H9 (cell line): ENCODE measurements around the gene SMC5. TPM values are rescaled to one million over a fixed set of nuclear protein-coding genes. Genes with fewer than 3 reads are reported as not detected.

ENCODE experiments used
- DNase-seq: peaks from one replicate; pipeline ENCODE4 v3.0.0-alpha.2; 2017
- H2AFZ ChIP-seq: one replicate; pipeline ENCODE4 v1.6.1; 2013; ENCODE audit warnings: mild to moderate bottlenecking, low read length, control low read depth, moderate library complexity
- H2AK5ac ChIP-seq: 2 replicates; pipeline ENCODE4 v1.6.1; 2013; ENCODE audit warnings: low read length, control low read depth, mixed read lengths; ENCODE audit not compliant: insufficient read length
- H2BK120ac ChIP-seq: one replicate; pipeline ENCODE4 v1.6.1; 2013; ENCODE audit warnings: low read depth, mild to moderate bottlenecking, low read length, control low read depth, inconsistent platforms; ENCODE audit not compliant: poor library complexity, severe bottlenecking
- H2BK12ac ChIP-seq: 2 replicates; pipeline ENCODE4 v1.6.1; 2013; ENCODE audit warnings: low read length, control low read depth, mixed read lengths, low read depth; ENCODE audit not compliant: insufficient read length
- H2BK15ac ChIP-seq: 2 replicates; pipeline ENCODE4 v1.6.1; 2013; ENCODE audit warnings: low read depth, low read length, control low read depth
- H2BK20ac ChIP-seq: one replicate; pipeline ENCODE4 v1.6.1; 2013; ENCODE audit warnings: low read depth, mild to moderate bottlenecking, low read length, control low read depth, inconsistent platforms; ENCODE audit not compliant: poor library complexity, severe bottlenecking
- H2BK5ac ChIP-seq: 2 replicates; pipeline ENCODE4 v1.6.1; 2013; ENCODE audit warnings: low read length, control low read depth, mixed read lengths; ENCODE audit not compliant: insufficient read length
- H3K14ac ChIP-seq: 2 replicates; pipeline ENCODE4 v1.6.1; 2013; ENCODE audit warnings: low read length, control low read depth; ENCODE audit not compliant: insufficient read depth
- H3K18ac ChIP-seq: 2 replicates; pipeline ENCODE4 v1.6.1; 2013; ENCODE audit warnings: low read depth, mild to moderate bottlenecking, mixed read lengths, low read length, control low read depth; ENCODE audit not compliant: insufficient read length
- H3K23ac ChIP-seq: 2 replicates; pipeline ENCODE4 v1.6.1; 2013; ENCODE audit warnings: low read length, control low read depth, mixed read lengths, low read depth; ENCODE audit not compliant: insufficient read length
- H3K23me2 ChIP-seq: 2 replicates; pipeline ENCODE4 v1.6.1; 2013; ENCODE audit warnings: low read depth, mild to moderate bottlenecking, mixed read lengths, low read length, control low read depth; ENCODE audit not compliant: insufficient read length, poor library complexity, severe bottlenecking
- H3K27ac ChIP-seq: 2 replicates; pipeline ENCODE4 v1.5.1; 2013; ENCODE audit warnings: low read length, control low read depth, mixed read lengths, low read depth; ENCODE audit not compliant: insufficient read length
- H3K27me3 ChIP-seq: 2 replicates; pipeline ENCODE4 v1.6.1; 2013; ENCODE audit warnings: low read length, control low read depth, inconsistent platforms; ENCODE audit not compliant: insufficient read depth
- H3K4ac ChIP-seq: 2 replicates; pipeline ENCODE4 v1.6.1; 2013; ENCODE audit warnings: low read depth, mild to moderate bottlenecking, control low read depth, inconsistent platforms, low read length, moderate library complexity
- H3K4me1 ChIP-seq: 2 replicates; pipeline ENCODE4 v1.6.1; 2013; ENCODE audit warnings: low read length, control low read depth, inconsistent platforms; ENCODE audit not compliant: insufficient read depth
- H3K4me2 ChIP-seq: 2 replicates; pipeline ENCODE4 v1.6.1; 2013; ENCODE audit warnings: low read length, control low read depth, mixed read lengths; ENCODE audit not compliant: insufficient read length, insufficient read depth
- H3K56ac ChIP-seq: 2 replicates; pipeline ENCODE4 v1.6.1; 2013; ENCODE audit warnings: low read depth, mild to moderate bottlenecking, mixed read lengths, low read length, control low read depth; ENCODE audit not compliant: insufficient read length
- H3K79me1 ChIP-seq: 2 replicates; pipeline ENCODE4 v1.6.1; 2013; ENCODE audit warnings: low read depth, mild to moderate bottlenecking, moderate library complexity, low read length, control low read depth, inconsistent platforms; ENCODE audit not compliant: insufficient read depth, poor library complexity, severe bottlenecking
- H3K79me2 ChIP-seq: 2 replicates; pipeline ENCODE4 v1.6.1; 2013; ENCODE audit warnings: low read length, control low read depth, inconsistent platforms; ENCODE audit not compliant: insufficient read depth
- H3K9ac ChIP-seq: 2 replicates; pipeline ENCODE4 v1.6.1; 2013; ENCODE audit warnings: low read length, control low read depth, mixed read lengths; ENCODE audit not compliant: insufficient read length; ENCODE audit errors: extremely low read depth
- H3K9me3 ChIP-seq: one replicate; pipeline ENCODE4 v1.6.1; 2013; ENCODE audit warnings: low read depth, low read length, inconsistent platforms; ENCODE audit not compliant: control insufficient read depth
- H3T11ph ChIP-seq: one replicate; pipeline ENCODE4 v1.6.1; 2013; ENCODE audit warnings: mild to moderate bottlenecking, low read length, control low read depth, inconsistent platforms
- H4K20me1 ChIP-seq: one replicate; pipeline ENCODE4 v1.6.1; 2013; ENCODE audit not compliant: control insufficient read depth, insufficient read length, insufficient read depth
- H4K5ac ChIP-seq: 2 replicates; pipeline ENCODE4 v1.6.1; 2013; ENCODE audit warnings: low read depth, mild to moderate bottlenecking, mixed read lengths, low read length, control low read depth; ENCODE audit not compliant: insufficient read length
- H4K8ac ChIP-seq: replicated peaks from 2 replicates; pipeline ENCODE4 v1.6.1; 2013; ENCODE audit warnings: low read length, control low read depth, mixed read lengths, low read depth; ENCODE audit not compliant: insufficient read length
- H4K91ac ChIP-seq: 2 replicates; pipeline ENCODE4 v1.6.1; 2013; ENCODE audit warnings: low read depth, mild to moderate bottlenecking, moderate library complexity, mixed read lengths, low read length, control low read depth; ENCODE audit not compliant: insufficient read length
- H3K27ac Mint-ChIP-seq, 3 experiments: 2 replicates in 2 of 3; 3 replicates in 1 of 3; pipeline ENCODE4 v1.8.0; 2020 to 2021; ENCODE audit warnings: mixed read lengths in 3 of 3, mild to moderate bottlenecking in 1 of 3, moderate library complexity in 1 of 3
- H3K27me3 Mint-ChIP-seq: 2 replicates; pipeline ENCODE4 v1.8.0; 2021; ENCODE audit warnings: low read depth, mild to moderate bottlenecking, moderate library complexity, mixed read lengths
- H3K36me3 Mint-ChIP-seq, 3 experiments: 2 replicates in 2 of 3; 3 replicates in 1 of 3; pipeline ENCODE4 v1.8.0; 2020 to 2021; ENCODE audit warnings: low read depth in 3 of 3, mixed read lengths in 3 of 3; ENCODE audit not compliant: insufficient read depth in 1 of 3
- H3K4me1 Mint-ChIP-seq, 2 experiments: 2 replicates each; pipeline ENCODE4 v1.8.0; 2020; ENCODE audit warnings: mixed read lengths in 2 of 2
- H3K4me3 Mint-ChIP-seq, 2 experiments: 2 replicates in 1 of 2; 3 replicates in 1 of 2; pipeline ENCODE4 v1.8.0; 2020 to 2021; ENCODE audit warnings: mild to moderate bottlenecking in 2 of 2, mixed read lengths in 2 of 2, moderate library complexity in 1 of 2
- H3K9me3 Mint-ChIP-seq, 2 experiments: 2 replicates in 1 of 2; 3 replicates in 1 of 2; pipeline ENCODE4 v1.8.0; 2020; ENCODE audit warnings: mild to moderate bottlenecking in 2 of 2, mixed read lengths in 2 of 2, moderate library complexity in 1 of 2
- CTCF ChIP-seq: fragments of 200-600 bp; sonication (generic); conservative IDR thresholded peaks from 3 replicates; pipeline ENCODE4 v1.8.0; 2021; ENCODE audit warnings: antibody characterized with exemption, mild to moderate bottlenecking
- WGBS: extraction: QIAGEN DNeasy Blood & Tissue Kit; methylation state at CpG from one replicate; pipeline ENCODE4 v1.1.7; 2013; ENCODE audit warnings: missing lambda C conversion rate, low lambda C conversion rate, mixed read lengths; ENCODE audit not compliant: insufficient read length; ENCODE audit errors: extremely low coverage; 5-methylcytosine and 5-hydroxymethylcytosine counted together
- total RNA-seq: library from RNA; stranded (reverse); gene quantifications from 2 replicates; pipeline ENCODE4 v1.2.1, GENCODE V29; 2021

Gene SMC5
- total RNA-seq, 1 experiment from 2014 or later: 29.6 TPM

- Histone ChIP-seq H2BK12ac (no peak overlapping the region), H2BK15ac (no peak overlapping the region), H2BK20ac (no peak overlapping the region), H3K56ac (no peak overlapping the region), H3K4ac (no peak overlapping the region), H3K4me2 (no peak overlapping the region), H4K91ac (no peak overlapping the region), H3K9ac (no peak overlapping the region), H2AK5ac (no peak overlapping the region), H2BK120ac (no peak overlapping the region), H3K79me2 (no peaks in the 10 kb centered on the region), H3K27me3 (no peaks in the 10 kb centered on the region), H3K9me3 (no peaks in the 10 kb centered on the region), H4K20me1 (no peaks in the 10 kb centered on the region), H3K27ac (no peak overlapping the region), H4K5ac (no peak overlapping the region), H3T11ph (no peak overlapping the region), H4K8ac (no peak overlapping the region), H3K79me1 (no peaks in the 10 kb centered on the region), H3K23ac (no peak overlapping the region), H3K18ac (no peak overlapping the region), H3K14ac (no peak overlapping the region), H2AFZ (no peak overlapping the region), H3K4me1 (no peaks in the 10 kb centered on the region), H2BK5ac (no peak overlapping the region), H3K23me2 (no peaks in the 10 kb centered on the region)
- Mint-ChIP-seq H3K27me3 (no peaks in the 10 kb centered on the region; the same call in none of the 2 replicates), H3K9me3 (no peaks in the 10 kb centered on the region), H3K4me3 (no peak overlapping the region), H3K4me1 (peaks cover 5 to 15% of the 10 kb centered on the region in 2 experiments), H3K36me3 (no peaks in the 10 kb centered on the region), H3K27ac (no peak overlapping the region)
- DNase-seq: no peak
- TF ChIP-seq CTCF: no peak
- WGBS: no CpG with 5 or more reads among the region's 10 CpGs
These were observed 131.0 kb downstream of the SMC5 start for GRCh38 chr9:70389621-70390266.
